LNCAP (cell line): ENCODE measurements around the gene CEACAM7.

ENCODE experiments used
- TF ChIP-seq, protein P1 (sequence below): fragments of 450-650 bp; IDR thresholded peaks from 2 replicates; pipeline ENCODE4 v1.5.1; 2017; ENCODE audit warnings: mild to moderate bottlenecking

Gene CEACAM7

DNA sequence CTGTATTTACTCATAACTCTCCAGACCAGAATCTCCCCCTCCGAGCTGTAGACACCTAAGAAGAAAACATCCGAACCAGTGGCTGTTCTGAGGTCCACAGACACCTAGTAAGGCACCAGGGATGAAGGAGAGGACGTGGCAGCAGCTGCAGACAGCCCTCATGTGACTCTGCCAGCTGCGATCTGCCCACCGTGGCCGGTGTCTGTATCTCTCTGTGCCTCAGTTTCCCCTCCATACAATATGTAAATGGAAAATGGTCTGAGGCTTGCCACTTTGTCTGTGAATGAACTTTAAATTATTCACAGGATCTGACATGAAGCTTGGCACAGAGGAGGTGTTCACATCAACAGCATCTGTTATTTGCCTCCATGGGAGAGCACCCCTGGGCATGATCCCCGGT is 63.6 kb downstream of the CEACAM7 start:
- TF ChIP-seq, protein P1, sequence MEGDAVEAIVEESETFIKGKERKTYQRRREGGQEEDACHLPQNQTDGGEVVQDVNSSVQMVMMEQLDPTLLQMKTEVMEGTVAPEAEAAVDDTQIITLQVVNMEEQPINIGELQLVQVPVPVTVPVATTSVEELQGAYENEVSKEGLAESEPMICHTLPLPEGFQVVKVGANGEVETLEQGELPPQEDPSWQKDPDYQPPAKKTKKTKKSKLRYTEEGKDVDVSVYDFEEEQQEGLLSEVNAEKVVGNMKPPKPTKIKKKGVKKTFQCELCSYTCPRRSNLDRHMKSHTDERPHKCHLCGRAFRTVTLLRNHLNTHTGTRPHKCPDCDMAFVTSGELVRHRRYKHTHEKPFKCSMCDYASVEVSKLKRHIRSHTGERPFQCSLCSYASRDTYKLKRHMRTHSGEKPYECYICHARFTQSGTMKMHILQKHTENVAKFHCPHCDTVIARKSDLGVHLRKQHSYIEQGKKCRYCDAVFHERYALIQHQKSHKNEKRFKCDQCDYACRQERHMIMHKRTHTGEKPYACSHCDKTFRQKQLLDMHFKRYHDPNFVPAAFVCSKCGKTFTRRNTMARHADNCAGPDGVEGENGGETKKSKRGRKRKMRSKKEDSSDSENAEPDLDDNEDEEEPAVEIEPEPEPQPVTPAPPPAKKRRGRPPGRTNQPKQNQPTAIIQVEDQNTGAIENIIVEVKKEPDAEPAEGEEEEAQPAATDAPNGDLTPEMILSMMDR, result no peak

DNA sequence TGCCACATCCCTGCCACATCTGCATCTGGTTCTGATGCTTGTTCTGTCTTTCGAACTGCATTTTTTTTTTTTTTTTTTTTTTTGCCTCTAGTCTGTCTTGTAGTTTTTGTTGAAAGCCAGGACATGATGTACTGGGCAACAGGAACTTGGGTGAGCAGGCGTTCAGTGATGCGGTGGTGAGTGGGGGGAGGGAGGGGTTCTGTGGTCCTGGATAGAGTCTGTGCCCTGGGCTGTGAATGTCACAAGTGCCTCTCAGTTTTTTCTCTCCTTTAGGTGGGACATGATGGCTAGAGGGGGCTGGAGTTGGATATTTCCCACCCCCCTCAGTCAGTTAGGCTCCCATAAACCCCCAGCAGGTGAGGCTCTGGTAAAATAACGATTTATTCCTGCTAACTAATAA is 64.7 kb downstream of the CEACAM7 start:
- TF ChIP-seq, protein P1, result no peak
